RWPE2 (cell line): ENCODE results near the gene PLCB4.

Experiments used
- ATAC-seq: fragments of 200-7000 bp; cut with Tn5 transposase; 3 replicates; pipeline ENCODE4 v1.9.1; 2021; ENCODE audit warnings: low read depth
- DNase-seq: peaks from one replicate; pipeline ENCODE4 v3.0.0-alpha.2; 2020; ENCODE audit warnings: low spot score
- H3K27ac ChIP-seq: fragments of 450-650 bp; 2 replicates; pipeline ENCODE4 v1.5.1; 2017; ENCODE audit warnings: mild to moderate bottlenecking; ENCODE audit not compliant: poor library complexity, severe bottlenecking
- H3K27me3 ChIP-seq: fragments of 250-450 bp; sonication (Bioruptor Pico); 2 replicates; pipeline ENCODE4 v1.5.1; 2021; ENCODE audit warnings: mild to moderate bottlenecking, moderate library complexity; ENCODE audit not compliant: insufficient read depth, poor library complexity, severe bottlenecking
- H3K36me3 ChIP-seq: fragments of 250-450 bp; sonication (Bioruptor Pico); 2 replicates; pipeline ENCODE4 v1.5.1; 2020; ENCODE audit warnings: low read depth, mild to moderate bottlenecking, moderate library complexity
- H3K4me1 ChIP-seq: fragments of 250-450 bp; sonication (Bioruptor Pico); 2 replicates; pipeline ENCODE4 v1.5.1; 2021; ENCODE audit warnings: mild to moderate bottlenecking, moderate library complexity; ENCODE audit not compliant: insufficient read depth, poor library complexity, severe bottlenecking
- H3K4me3 ChIP-seq: fragments of 250-450 bp; sonication (Bioruptor Pico); 2 replicates; pipeline ENCODE4 v1.5.1; 2021; ENCODE audit warnings: mild to moderate bottlenecking, moderate library complexity; ENCODE audit not compliant: severe bottlenecking
- H3K9me3 ChIP-seq: fragments of 250-450 bp; sonication (Bioruptor Pico); 2 replicates; pipeline ENCODE4 v1.5.1; 2021; ENCODE audit warnings: mild to moderate bottlenecking, moderate library complexity; ENCODE audit not compliant: severe bottlenecking
- TF ChIP-seq, protein P1 (sequence below): fragments of 450-650 bp; IDR thresholded peaks from one replicate; pipeline ENCODE4 v1.5.1; 2017; ENCODE audit warnings: mild to moderate bottlenecking, moderate library complexity; ENCODE audit not compliant: poor library complexity, severe bottlenecking

PLCB4 gene

DNA sequence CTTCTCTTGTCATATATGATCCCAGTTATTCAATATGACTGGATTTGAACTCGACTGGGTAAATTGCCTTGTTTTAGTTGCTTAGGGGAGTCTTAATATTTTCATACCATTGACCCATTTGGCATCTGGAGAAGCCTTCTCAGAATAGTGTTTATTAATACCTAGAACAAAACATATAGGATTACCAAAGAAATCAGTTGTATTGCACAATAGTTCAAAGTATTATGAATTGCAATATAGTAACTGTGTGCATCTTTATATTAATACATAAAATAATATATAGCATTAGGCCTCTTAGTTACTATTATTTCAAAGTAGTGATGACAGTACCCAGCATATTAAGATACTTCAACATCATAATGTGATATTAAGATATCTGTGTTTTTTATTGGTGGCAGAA lies 177.8 kb downstream of the PLCB4 start:
- no peak for ATAC-seq
- DNase-seq: no peak

DNA sequence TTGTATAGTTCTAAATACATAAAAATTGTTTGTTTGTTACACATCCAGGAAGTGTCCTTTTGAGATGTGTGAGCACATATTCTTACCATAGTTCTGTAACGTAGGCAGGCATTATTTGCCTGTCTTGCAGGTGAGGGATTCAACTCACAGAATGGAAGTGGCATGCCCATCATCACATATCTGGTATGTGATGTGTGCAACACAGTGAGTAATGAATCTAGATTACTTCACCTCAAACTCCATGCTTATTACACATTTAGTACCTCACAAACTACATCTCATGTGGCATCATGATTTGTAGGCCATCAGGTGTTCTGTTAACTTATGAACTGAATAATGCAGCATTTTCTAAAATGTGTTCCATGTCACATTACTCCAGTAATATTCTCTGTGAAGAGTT lies 181.6 kb downstream of the PLCB4 start:
- TF ChIP-seq, protein P1, sequence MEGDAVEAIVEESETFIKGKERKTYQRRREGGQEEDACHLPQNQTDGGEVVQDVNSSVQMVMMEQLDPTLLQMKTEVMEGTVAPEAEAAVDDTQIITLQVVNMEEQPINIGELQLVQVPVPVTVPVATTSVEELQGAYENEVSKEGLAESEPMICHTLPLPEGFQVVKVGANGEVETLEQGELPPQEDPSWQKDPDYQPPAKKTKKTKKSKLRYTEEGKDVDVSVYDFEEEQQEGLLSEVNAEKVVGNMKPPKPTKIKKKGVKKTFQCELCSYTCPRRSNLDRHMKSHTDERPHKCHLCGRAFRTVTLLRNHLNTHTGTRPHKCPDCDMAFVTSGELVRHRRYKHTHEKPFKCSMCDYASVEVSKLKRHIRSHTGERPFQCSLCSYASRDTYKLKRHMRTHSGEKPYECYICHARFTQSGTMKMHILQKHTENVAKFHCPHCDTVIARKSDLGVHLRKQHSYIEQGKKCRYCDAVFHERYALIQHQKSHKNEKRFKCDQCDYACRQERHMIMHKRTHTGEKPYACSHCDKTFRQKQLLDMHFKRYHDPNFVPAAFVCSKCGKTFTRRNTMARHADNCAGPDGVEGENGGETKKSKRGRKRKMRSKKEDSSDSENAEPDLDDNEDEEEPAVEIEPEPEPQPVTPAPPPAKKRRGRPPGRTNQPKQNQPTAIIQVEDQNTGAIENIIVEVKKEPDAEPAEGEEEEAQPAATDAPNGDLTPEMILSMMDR: no peak
- ATAC-seq (peak; percentile 54; the same call in 2 of the 3 replicates), DNase-seq (no peak)
- Histone ChIP-seq H3K9me3 (no peaks in the 10 kb centered on the region), H3K27ac (no peak overlapping the region), H3K27me3 (no peaks in the 10 kb centered on the region), H3K36me3 (no peaks in the 10 kb centered on the region), H3K4me3 (no peak overlapping the region), H3K4me1 (no peaks in the 10 kb centered on the region)

More for the DNA sequence above, 177.8 kb downstream of the PLCB4 start:
- Histone ChIP-seq H3K9me3 (no peaks in the 10 kb centered on the region), H3K36me3 (no peaks in the 10 kb centered on the region), H3K27me3 (no peaks in the 10 kb centered on the region), H3K4me1 (peaks cover 6% of the 10 kb centered on the region), H3K4me3 (no peak overlapping the region), H3K27ac (no peak overlapping the region)
- TF ChIP-seq, protein P1: no peak

DNA sequence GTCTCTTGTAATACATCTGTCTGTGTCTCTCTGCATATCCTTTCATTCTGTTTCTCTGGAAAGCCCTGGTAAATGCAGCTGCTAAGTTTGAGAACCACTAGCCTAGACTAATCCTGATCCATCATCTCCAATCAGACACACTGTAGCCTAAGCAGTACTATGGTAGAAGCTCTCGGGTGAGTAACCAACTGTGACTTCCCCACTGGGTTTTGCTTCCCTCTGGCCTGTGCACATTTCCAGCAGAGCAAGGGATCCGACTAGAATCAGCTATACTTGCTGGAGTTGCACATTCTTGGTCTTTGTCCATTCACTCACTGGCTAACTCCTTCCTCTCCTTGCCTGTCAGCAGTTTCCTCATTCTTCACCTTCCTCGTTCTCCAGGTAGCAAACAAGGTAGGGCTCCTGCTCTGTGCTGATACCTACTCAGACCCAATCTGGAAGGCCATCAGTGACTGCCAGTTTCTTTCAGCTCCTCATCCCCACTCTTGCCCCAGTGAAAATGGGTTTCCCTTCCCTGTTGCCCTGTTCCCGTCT lies 184.2 kb downstream of the PLCB4 start:
- Histone ChIP-seq H3K27ac (no peak overlapping the region), H3K9me3 (no peaks in the 10 kb centered on the region), H3K4me3 (no peak overlapping the region), H3K4me1 (no peaks in the 10 kb centered on the region), H3K27me3 (no peaks in the 10 kb centered on the region), H3K36me3 (no peaks in the 10 kb centered on the region)
- no peak for DNase-seq
- TF ChIP-seq, protein P1: no peak
- peak; percentile 17; the same call in 1 of the 3 replicates for ATAC-seq

DNA sequence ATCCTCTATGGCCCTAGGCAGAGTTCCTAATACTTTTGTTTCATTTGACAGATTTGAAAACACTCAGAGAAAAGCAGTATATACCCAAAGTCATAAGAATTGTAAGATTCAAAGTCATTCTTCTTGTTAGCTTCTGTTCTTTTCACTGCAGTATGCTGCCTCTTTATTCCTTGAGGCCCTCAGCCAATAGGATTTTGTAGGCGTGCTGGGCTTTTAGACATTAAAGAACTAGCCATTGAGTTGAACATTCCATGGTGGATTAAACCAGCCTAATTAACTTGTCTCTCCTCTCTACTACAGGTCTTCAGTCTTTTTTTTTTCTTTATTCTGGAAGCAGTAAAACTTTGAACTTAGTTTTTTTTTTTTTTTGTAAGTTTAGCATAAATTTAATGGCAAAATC lies 186.3 kb downstream of the PLCB4 start:
- no peak for ATAC-seq
- TF ChIP-seq, protein P1: no peak
- no peaks in the 10 kb centered on the region for H3K36me3 ChIP-seq
- no peak overlapping the region for H3K4me3 ChIP-seq
- DNase-seq: no peak
- no peaks in the 10 kb centered on the region for H3K27me3 ChIP-seq
- no peak overlapping the region for H3K27ac ChIP-seq
- H3K9me3 ChIP-seq: no peaks in the 10 kb centered on the region
- H3K4me1 ChIP-seq: peaks cover 4% of the 10 kb centered on the region

DNA sequence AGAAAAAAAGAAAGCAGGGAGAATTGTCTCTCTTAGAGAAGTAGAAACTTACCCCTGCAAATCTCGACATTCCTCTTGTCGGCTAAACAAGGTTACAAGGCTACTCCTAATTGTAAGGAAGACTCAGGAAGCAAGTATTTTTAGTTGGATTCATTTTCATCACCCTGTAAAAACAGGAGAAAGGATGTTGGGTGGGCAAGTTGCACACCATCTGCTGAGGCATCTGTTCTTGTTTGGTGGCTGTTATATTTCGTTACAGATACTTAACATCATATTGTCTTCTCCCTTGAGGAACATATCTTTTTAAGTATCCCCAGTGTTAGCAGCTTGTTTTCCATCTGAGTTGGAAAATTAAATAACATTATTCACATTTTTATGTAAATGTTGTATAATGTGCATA lies 187.5 kb downstream of the PLCB4 start:
- ATAC-seq (no peak), DNase-seq (no peak)
- Histone ChIP-seq H3K27me3 (no peaks in the 10 kb centered on the region), H3K9me3 (no peaks in the 10 kb centered on the region), H3K4me1 (peaks cover 6% of the 10 kb centered on the region), H3K4me3 (no peak overlapping the region), H3K36me3 (no peaks in the 10 kb centered on the region), H3K27ac (no peak overlapping the region)
- TF ChIP-seq, protein P1: no peak
